WTC11 (cell line): ENCODE results near the gene PLK4. TPM values are rescaled to one million over a fixed set of nuclear protein-coding genes. Genes with fewer than 3 reads are reported as not detected.

Experiments used
- ATAC-seq: fragments of 200-7000 bp; cut with Tn5 transposase; 2 replicates; pipeline ENCODE4 v1.10.0; 2021; ENCODE audit warnings: mild to moderate bottlenecking, moderate library complexity
- CTCF ChIA-PET: fragments of 300-600 bp; sonication (Branson Sonifier 250); formaldehyde crosslinking; loops from one replicate; lab custom pipeline; 2021; ENCODE audit warnings: antibody characterized with exemption; lab: Charles Lee
- POLR2A ChIA-PET: fragments of 350-600 bp; sonication (Branson Sonifier 250); formaldehyde crosslinking; loops from one replicate; lab custom pipeline; 2021; ENCODE audit warnings: antibody characterized with exemption; lab: Charles Lee
- DNase-seq: peaks from one replicate; pipeline ENCODE4 v3.0.0; 2021; ENCODE audit warnings: low spot score
- H3K27ac Mint-ChIP-seq: 2 replicates; pipeline ENCODE4 v1.8.0; 2021; ENCODE audit warnings: mixed read lengths
- H3K27me3 Mint-ChIP-seq: 2 replicates; pipeline ENCODE4 v1.8.0; 2021; ENCODE audit warnings: low read depth, mild to moderate bottlenecking, moderate library complexity, mixed read lengths
- H3K36me3 Mint-ChIP-seq: 2 replicates; pipeline ENCODE4 v1.8.0; 2021; ENCODE audit warnings: mixed read lengths
- H3K4me1 Mint-ChIP-seq: 2 replicates; pipeline ENCODE4 v1.8.0; 2022; ENCODE audit warnings: mixed read lengths
- H3K4me3 Mint-ChIP-seq: 2 replicates; pipeline ENCODE4 v1.8.0; 2021; ENCODE audit warnings: mild to moderate bottlenecking, moderate library complexity, mixed read lengths
- H3K9me3 Mint-ChIP-seq: 2 replicates; pipeline ENCODE4 v1.8.0; 2021; ENCODE audit warnings: mixed read lengths
- CBFB ChIP-seq: sonication (generic); formaldehyde crosslinking; IDR thresholded peaks from 2 replicates; pipeline ENCODE4 v1.8.1; 2022; ENCODE audit warnings: mild to moderate bottlenecking, low read depth, missing genetic modification reagents
- FOXP1 ChIP-seq: sonication (generic); formaldehyde crosslinking; IDR thresholded peaks from 2 replicates; pipeline ENCODE4 v1.8.0; 2022; ENCODE audit warnings: missing genetic modification reagents, mild to moderate bottlenecking, moderate library complexity, borderline replicate concordance
- JUN ChIP-seq: sonication (generic); formaldehyde crosslinking; IDR thresholded peaks from 2 replicates; pipeline ENCODE4 v1.8.0; 2023; ENCODE audit warnings: mild to moderate bottlenecking, missing genetic modification reagents
- KAT7 ChIP-seq: sonication (generic); formaldehyde crosslinking; IDR thresholded peaks from 2 replicates; pipeline ENCODE4 v1.8.1; 2023; ENCODE audit warnings: missing genetic modification reagents, mild to moderate bottlenecking, borderline replicate concordance
- MXD4 ChIP-seq: fragments of 250-450 bp; sonication (Bioruptor Pico); IDR thresholded peaks from 2 replicates; pipeline ENCODE4 v1.8.0; 2021; ENCODE audit warnings: mild to moderate bottlenecking, moderate library complexity, borderline replicate concordance
- NFATC4 ChIP-seq: fragments of 250-450 bp; sonication (Bioruptor Pico); IDR thresholded peaks from 2 replicates; pipeline ENCODE4 v1.9.0; 2021; ENCODE audit warnings: mild to moderate bottlenecking
- NFYB ChIP-seq: sonication (generic); formaldehyde crosslinking; conservative IDR thresholded peaks from 2 replicates; pipeline ENCODE4 v1.8.0; 2022; ENCODE audit warnings: low read depth, missing genetic modification reagents
- NR1H2 ChIP-seq: sonication (generic); formaldehyde crosslinking; IDR thresholded peaks from 2 replicates; pipeline ENCODE4 v1.9.0; 2021; ENCODE audit warnings: mild to moderate bottlenecking, moderate library complexity, missing genetic modification reagents
- PRRX2 ChIP-seq: fragments of 250-450 bp; sonication (Bioruptor Pico); IDR thresholded peaks from 2 replicates; pipeline ENCODE4 v1.8.0; 2021; ENCODE audit warnings: mild to moderate bottlenecking
- ZBTB21 ChIP-seq: sonication (generic); formaldehyde crosslinking; IDR thresholded peaks from 2 replicates; pipeline ENCODE4 v1.8.1; 2023; ENCODE audit warnings: mild to moderate bottlenecking, missing genetic modification reagents, borderline replicate concordance
- ZNF232 ChIP-seq: sonication (generic); formaldehyde crosslinking; IDR thresholded peaks from 2 replicates; pipeline ENCODE4 v1.8.0; 2022; ENCODE audit warnings: mild to moderate bottlenecking, missing genetic modification reagents
- ZNF416 ChIP-seq: fragments of 250-450 bp; sonication (Bioruptor Pico); IDR thresholded peaks from 2 replicates; pipeline ENCODE4 v1.9.0; 2021; ENCODE audit warnings: mild to moderate bottlenecking, inconsistent platforms
- total RNA-seq: library from RNA; stranded (reverse); gene quantifications from 3 replicates; pipeline ENCODE4 v1.2.3, GENCODE V29; 2021
- TF ChIP-seq, protein P1 (sequence below): sonication (generic); formaldehyde crosslinking; IDR thresholded peaks from 2 replicates; pipeline ENCODE4 v1.8.1; 2023; ENCODE audit warnings: mild to moderate bottlenecking, missing genetic modification reagents, borderline replicate concordance
- TF ChIP-seq, protein P2 (sequence below): sonication (generic); formaldehyde crosslinking; IDR thresholded peaks from 2 replicates; pipeline ENCODE4 v1.8.0; 2022; ENCODE audit warnings: mild to moderate bottlenecking, missing genetic modification reagents
- TF ChIP-seq, protein P3 (sequence below): sonication (generic); formaldehyde crosslinking; IDR thresholded peaks from 2 replicates; pipeline ENCODE4 v1.8.1; 2022; ENCODE audit warnings: mild to moderate bottlenecking, moderate library complexity, missing genetic modification reagents
- TF ChIP-seq, protein P4 (sequence below): sonication (generic); formaldehyde crosslinking; IDR thresholded peaks from 2 replicates; pipeline ENCODE4 v1.8.1; 2023; ENCODE audit warnings: mild to moderate bottlenecking, missing genetic modification reagents, moderate library complexity
- TF ChIP-seq, protein P5 (sequence below): sonication (generic); formaldehyde crosslinking; IDR thresholded peaks from 2 replicates; pipeline ENCODE4 v1.8.1; 2023; ENCODE audit warnings: mild to moderate bottlenecking, missing genetic modification reagents
- TF ChIP-seq, protein P6 (sequence below): sonication (generic); formaldehyde crosslinking; IDR thresholded peaks from 2 replicates; pipeline ENCODE4 v1.8.0; 2023; ENCODE audit warnings: mild to moderate bottlenecking, missing genetic modification reagents
- TF ChIP-seq, protein P7 (sequence below): sonication (generic); formaldehyde crosslinking; IDR thresholded peaks from 2 replicates; pipeline ENCODE4 v1.8.0; 2023; ENCODE audit warnings: missing genetic modification reagents, mild to moderate bottlenecking, borderline replicate concordance
- TF ChIP-seq, protein P8 (sequence below): fragments of 250-450 bp; sonication (Bioruptor Pico); IDR thresholded peaks from 2 replicates; pipeline ENCODE4 v1.9.0; 2021; ENCODE audit warnings: mild to moderate bottlenecking

Gene PLK4
- total RNA-seq, 1 experiment from 2014 or later = 37.8 TPM

DNA sequence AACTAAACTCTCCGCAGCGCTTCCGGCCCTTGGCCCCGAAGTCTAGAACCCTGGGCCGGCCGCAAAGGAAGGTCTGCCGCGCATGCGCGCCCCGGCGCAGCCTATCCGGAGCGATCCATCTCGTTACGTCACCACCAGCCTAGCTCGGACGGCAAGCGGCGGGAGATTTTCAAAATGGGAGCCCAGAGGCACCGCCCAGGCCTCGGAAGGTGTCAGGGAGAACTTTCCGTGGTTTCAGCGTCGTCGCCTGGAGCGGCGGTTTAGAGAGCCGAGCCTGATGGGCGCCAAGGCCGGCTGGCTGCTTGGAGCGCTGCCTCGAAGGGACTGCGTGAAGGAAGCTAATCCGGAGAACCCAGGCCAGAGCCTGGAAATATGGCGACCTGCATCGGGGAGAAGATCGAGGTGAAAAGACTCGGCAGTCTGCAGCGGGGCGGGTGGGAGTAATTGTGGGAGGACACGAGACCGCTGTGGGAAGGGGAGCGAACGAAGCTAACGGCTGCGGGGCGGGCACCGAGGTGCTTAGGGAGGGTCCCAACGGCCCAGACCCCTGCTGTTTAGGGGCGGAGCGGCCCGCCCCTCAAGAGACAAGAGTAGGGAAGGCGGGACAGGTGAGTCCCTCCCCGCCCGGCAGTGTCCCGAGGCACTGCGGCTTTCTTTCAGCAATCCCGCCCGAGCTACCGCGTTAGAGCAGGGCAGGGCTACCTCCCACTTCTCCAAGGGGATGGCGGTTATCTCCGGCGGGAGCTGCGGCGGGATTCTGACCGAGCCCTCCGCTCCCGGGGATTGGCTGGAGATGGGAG, at the start of gene PLK4 (continued):
- 0 out of 2 replicates have a peak, but pooled peaks have one; percentile 58 for TF ChIP-seq KAT7 (CRISPR knock-in tag)
- TF ChIP-seq, protein P1, sequence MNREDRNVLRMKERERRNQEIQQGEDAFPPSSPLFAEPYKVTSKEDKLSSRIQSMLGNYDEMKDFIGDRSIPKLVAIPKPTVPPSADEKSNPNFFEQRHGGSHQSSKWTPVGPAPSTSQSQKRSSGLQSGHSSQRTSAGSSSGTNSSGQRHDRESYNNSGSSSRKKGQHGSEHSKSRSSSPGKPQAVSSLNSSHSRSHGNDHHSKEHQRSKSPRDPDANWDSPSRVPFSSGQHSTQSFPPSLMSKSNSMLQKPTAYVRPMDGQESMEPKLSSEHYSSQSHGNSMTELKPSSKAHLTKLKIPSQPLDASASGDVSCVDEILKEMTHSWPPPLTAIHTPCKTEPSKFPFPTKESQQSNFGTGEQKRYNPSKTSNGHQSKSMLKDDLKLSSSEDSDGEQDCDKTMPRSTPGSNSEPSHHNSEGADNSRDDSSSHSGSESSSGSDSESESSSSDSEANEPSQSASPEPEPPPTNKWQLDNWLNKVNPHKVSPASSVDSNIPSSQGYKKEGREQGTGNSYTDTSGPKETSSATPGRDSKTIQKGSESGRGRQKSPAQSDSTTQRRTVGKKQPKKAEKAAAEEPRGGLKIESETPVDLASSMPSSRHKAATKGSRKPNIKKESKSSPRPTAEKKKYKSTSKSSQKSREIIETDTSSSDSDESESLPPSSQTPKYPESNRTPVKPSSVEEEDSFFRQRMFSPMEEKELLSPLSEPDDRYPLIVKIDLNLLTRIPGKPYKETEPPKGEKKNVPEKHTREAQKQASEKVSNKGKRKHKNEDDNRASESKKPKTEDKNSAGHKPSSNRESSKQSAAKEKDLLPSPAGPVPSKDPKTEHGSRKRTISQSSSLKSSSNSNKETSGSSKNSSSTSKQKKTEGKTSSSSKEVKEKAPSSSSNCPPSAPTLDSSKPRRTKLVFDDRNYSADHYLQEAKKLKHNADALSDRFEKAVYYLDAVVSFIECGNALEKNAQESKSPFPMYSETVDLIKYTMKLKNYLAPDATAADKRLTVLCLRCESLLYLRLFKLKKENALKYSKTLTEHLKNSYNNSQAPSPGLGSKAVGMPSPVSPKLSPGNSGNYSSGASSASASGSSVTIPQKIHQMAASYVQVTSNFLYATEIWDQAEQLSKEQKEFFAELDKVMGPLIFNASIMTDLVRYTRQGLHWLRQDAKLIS (CRISPR knock-in tag) = 0 out of 2 replicates have a peak, but pooled peaks have one; percentile 89
- 0 out of 2 replicates have a peak, but pooled peaks have one; percentile 53 for TF ChIP-seq NFATC4 (CRISPR knock-in tag)
- TF ChIP-seq, protein P2, sequence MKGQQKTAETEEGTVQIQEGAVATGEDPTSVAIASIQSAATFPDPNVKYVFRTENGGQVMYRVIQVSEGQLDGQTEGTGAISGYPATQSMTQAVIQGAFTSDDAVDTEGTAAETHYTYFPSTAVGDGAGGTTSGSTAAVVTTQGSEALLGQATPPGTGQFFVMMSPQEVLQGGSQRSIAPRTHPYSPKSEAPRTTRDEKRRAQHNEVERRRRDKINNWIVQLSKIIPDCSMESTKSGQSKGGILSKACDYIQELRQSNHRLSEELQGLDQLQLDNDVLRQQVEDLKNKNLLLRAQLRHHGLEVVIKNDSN (CRISPR knock-in tag) = peak; percentile 53; the same call in 1 of the 2 replicates
- no peak for TF ChIP-seq JUN (CRISPR knock-in tag)
- TF ChIP-seq ZNF232 = peak; percentile 80
- no peak for TF ChIP-seq CBFB (CRISPR knock-in tag)
- TF ChIP-seq, protein P3, sequence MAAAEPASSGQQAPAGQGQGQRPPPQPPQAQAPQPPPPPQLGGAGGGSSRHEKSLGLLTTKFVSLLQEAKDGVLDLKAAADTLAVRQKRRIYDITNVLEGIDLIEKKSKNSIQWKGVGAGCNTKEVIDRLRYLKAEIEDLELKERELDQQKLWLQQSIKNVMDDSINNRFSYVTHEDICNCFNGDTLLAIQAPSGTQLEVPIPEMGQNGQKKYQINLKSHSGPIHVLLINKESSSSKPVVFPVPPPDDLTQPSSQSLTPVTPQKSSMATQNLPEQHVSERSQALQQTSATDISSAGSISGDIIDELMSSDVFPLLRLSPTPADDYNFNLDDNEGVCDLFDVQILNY = peak; percentile 48
- TF ChIP-seq ZBTB21 (CRISPR knock-in tag) = peak; percentile 75; the same call in 1 of the 2 replicates
- 0 out of 2 replicates have a peak, but pooled peaks have one; percentile 74 for TF ChIP-seq FOXP1 (CRISPR knock-in tag)
- TF ChIP-seq NR1H2 (CRISPR knock-in tag) = no peak

DNA sequence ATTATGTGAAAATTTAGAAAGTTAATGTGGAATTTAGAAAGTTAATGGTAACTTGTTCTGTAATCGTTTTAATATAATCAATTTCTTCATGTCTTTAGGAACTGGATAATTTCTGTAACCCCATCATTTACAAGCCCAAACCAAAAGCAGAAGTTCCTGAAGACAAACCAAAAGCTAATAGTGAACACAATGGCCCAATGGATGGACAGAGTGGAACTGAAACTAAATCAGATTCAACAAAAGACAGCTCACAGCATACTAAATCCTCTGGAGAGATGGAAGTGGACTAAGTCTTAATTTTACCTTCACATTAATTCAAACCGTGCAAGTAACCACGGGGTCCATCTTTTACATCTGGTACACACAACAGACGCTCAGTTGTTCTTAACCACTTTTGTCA, 48.1 kb upstream of the PLK4 start:
- no peaks in the 10 kb centered on the region for H3K36me3 Mint-ChIP-seq
- no peak overlapping the region for H3K4me3 Mint-ChIP-seq
- H3K4me1 Mint-ChIP-seq = no peaks in the 10 kb centered on the region
- DNase-seq (no peak), ATAC-seq (no peak)
- H3K27me3 Mint-ChIP-seq = no peaks in the 10 kb centered on the region
- H3K9me3 Mint-ChIP-seq = no peaks in the 10 kb centered on the region
- ChIA-PET CTCF (interaction anchor here (1.8 kb wide), 1 partner anchor 219 kb away, joined by 5 read pairs; no protein-coding TSS in a partner anchor), POLR2A (no interaction called here)
- peak overlapping the region; percentile 53; the same call in 1 of the 2 replicates for H3K27ac Mint-ChIP-seq
- TF ChIP-seq NFYB (CRISPR knock-in tag) = no peak
- TF ChIP-seq, protein P4, sequence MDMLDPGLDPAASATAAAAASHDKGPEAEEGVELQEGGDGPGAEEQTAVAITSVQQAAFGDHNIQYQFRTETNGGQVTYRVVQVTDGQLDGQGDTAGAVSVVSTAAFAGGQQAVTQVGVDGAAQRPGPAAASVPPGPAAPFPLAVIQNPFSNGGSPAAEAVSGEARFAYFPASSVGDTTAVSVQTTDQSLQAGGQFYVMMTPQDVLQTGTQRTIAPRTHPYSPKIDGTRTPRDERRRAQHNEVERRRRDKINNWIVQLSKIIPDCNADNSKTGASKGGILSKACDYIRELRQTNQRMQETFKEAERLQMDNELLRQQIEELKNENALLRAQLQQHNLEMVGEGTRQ (CRISPR knock-in tag) = no peak
- TF ChIP-seq, protein P5, sequence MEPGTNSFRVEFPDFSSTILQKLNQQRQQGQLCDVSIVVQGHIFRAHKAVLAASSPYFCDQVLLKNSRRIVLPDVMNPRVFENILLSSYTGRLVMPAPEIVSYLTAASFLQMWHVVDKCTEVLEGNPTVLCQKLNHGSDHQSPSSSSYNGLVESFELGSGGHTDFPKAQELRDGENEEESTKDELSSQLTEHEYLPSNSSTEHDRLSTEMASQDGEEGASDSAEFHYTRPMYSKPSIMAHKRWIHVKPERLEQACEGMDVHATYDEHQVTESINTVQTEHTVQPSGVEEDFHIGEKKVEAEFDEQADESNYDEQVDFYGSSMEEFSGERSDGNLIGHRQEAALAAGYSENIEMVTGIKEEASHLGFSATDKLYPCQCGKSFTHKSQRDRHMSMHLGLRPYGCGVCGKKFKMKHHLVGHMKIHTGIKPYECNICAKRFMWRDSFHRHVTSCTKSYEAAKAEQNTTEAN = no peak
- no peak for TF ChIP-seq ZNF416 (CRISPR knock-in tag)
- TF ChIP-seq, protein P6, sequence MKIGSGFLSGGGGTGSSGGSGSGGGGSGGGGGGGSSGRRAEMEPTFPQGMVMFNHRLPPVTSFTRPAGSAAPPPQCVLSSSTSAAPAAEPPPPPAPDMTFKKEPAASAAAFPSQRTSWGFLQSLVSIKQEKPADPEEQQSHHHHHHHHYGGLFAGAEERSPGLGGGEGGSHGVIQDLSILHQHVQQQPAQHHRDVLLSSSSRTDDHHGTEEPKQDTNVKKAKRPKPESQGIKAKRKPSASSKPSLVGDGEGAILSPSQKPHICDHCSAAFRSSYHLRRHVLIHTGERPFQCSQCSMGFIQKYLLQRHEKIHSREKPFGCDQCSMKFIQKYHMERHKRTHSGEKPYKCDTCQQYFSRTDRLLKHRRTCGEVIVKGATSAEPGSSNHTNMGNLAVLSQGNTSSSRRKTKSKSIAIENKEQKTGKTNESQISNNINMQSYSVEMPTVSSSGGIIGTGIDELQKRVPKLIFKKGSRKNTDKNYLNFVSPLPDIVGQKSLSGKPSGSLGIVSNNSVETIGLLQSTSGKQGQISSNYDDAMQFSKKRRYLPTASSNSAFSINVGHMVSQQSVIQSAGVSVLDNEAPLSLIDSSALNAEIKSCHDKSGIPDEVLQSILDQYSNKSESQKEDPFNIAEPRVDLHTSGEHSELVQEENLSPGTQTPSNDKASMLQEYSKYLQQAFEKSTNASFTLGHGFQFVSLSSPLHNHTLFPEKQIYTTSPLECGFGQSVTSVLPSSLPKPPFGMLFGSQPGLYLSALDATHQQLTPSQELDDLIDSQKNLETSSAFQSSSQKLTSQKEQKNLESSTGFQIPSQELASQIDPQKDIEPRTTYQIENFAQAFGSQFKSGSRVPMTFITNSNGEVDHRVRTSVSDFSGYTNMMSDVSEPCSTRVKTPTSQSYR (CRISPR knock-in tag) = no peak
- no peak for TF ChIP-seq MXD4 (CRISPR knock-in tag)
- no peak for TF ChIP-seq PRRX2 (CRISPR knock-in tag)
- TF ChIP-seq, protein P7, sequence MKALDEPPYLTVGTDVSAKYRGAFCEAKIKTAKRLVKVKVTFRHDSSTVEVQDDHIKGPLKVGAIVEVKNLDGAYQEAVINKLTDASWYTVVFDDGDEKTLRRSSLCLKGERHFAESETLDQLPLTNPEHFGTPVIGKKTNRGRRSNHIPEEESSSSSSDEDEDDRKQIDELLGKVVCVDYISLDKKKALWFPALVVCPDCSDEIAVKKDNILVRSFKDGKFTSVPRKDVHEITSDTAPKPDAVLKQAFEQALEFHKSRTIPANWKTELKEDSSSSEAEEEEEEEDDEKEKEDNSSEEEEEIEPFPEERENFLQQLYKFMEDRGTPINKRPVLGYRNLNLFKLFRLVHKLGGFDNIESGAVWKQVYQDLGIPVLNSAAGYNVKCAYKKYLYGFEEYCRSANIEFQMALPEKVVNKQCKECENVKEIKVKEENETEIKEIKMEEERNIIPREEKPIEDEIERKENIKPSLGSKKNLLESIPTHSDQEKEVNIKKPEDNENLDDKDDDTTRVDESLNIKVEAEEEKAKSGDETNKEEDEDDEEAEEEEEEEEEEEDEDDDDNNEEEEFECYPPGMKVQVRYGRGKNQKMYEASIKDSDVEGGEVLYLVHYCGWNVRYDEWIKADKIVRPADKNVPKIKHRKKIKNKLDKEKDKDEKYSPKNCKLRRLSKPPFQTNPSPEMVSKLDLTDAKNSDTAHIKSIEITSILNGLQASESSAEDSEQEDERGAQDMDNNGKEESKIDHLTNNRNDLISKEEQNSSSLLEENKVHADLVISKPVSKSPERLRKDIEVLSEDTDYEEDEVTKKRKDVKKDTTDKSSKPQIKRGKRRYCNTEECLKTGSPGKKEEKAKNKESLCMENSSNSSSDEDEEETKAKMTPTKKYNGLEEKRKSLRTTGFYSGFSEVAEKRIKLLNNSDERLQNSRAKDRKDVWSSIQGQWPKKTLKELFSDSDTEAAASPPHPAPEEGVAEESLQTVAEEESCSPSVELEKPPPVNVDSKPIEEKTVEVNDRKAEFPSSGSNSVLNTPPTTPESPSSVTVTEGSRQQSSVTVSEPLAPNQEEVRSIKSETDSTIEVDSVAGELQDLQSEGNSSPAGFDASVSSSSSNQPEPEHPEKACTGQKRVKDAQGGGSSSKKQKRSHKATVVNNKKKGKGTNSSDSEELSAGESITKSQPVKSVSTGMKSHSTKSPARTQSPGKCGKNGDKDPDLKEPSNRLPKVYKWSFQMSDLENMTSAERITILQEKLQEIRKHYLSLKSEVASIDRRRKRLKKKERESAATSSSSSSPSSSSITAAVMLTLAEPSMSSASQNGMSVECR = no peak
- TF ChIP-seq, protein P8, sequence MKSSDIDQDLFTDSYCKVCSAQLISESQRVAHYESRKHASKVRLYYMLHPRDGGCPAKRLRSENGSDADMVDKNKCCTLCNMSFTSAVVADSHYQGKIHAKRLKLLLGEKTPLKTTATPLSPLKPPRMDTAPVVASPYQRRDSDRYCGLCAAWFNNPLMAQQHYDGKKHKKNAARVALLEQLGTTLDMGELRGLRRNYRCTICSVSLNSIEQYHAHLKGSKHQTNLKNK = no peak
